IPS DF 6.9 (cell line): ENCODE results near the gene THADA.
"Not testable (repeated sequence)": the region's sequence is repeated elsewhere in the genome, so short reads cannot be mapped to it uniquely, and the experiment has no call there.

ENCODE experiments used
- DNase-seq: peaks from one replicate; pipeline ENCODE4 v3.0.0-alpha.2; 2013; ENCODE audit warnings: low read depth, low spot score
- H3K27ac ChIP-seq: one replicate; pipeline ENCODE4 v1.5.1; 2013; ENCODE audit warnings: low read length, control low read depth
- H3K27me3 ChIP-seq: 2 replicates; pipeline ENCODE4 v1.6.1; 2013; ENCODE audit warnings: mild to moderate bottlenecking, low read length; ENCODE audit not compliant: control insufficient read depth, insufficient read depth
- H3K36me3 ChIP-seq: 2 replicates; pipeline ENCODE4 v1.6.1; 2013; ENCODE audit warnings: low read length; ENCODE audit not compliant: control insufficient read depth, insufficient read depth
- H3K4me1 ChIP-seq: 2 replicates; pipeline ENCODE4 v1.6.1; 2013; ENCODE audit warnings: low read length; ENCODE audit not compliant: control insufficient read depth, insufficient read depth
- H3K4me3 ChIP-seq: 2 replicates; pipeline ENCODE4 v1.5.1; 2013; ENCODE audit warnings: mild to moderate bottlenecking, low read length
- H3K9me3 ChIP-seq: 2 replicates; pipeline ENCODE4 v1.6.1; 2013; ENCODE audit warnings: low read length, inconsistent platforms; ENCODE audit not compliant: control insufficient read depth, insufficient read depth
- WGBS: extraction: QIAGEN DNeasy Blood & Tissue Kit; methylation state at CpG from one replicate; pipeline ENCODE4 v1.1.7; 2013; ENCODE audit warnings: mixed read lengths, missing lambda C conversion rate; ENCODE audit not compliant: insufficient read length, insufficient coverage; 5-methylcytosine and 5-hydroxymethylcytosine counted together

Gene THADA

GRCh38 chr2:43455731-43456642, 139.9 kb downstream of the THADA start:
- WGBS, result no CpG with 5 or more reads among the region's 6 CpGs
- Histone ChIP-seq H3K4me1 (no peaks in the 10 kb centered on the region), H3K27me3 (no peaks in the 10 kb centered on the region), H3K36me3 (0 out of 2 replicates have a peak, but pooled peaks cover 2% of the 10 kb centered on the region), H3K4me3 (no peak overlapping the region), H3K27ac (no peak overlapping the region), H3K9me3 (no peaks in the 10 kb centered on the region)
- no peak for DNase-seq

GRCh38 chr2:43455296-43455695, 140.5 kb downstream of the THADA start:
- Histone ChIP-seq H3K4me3 (no peak overlapping the region), H3K36me3 (no peaks in the 10 kb centered on the region), H3K9me3 (no peaks in the 10 kb centered on the region), H3K27me3 (no peaks in the 10 kb centered on the region), H3K27ac (no peak overlapping the region), H3K4me1 (no peaks in the 10 kb centered on the region)
- DNase-seq, result no peak
- 100% methylated on average over 2 of the region's 5 CpGs for WGBS

DNA sequence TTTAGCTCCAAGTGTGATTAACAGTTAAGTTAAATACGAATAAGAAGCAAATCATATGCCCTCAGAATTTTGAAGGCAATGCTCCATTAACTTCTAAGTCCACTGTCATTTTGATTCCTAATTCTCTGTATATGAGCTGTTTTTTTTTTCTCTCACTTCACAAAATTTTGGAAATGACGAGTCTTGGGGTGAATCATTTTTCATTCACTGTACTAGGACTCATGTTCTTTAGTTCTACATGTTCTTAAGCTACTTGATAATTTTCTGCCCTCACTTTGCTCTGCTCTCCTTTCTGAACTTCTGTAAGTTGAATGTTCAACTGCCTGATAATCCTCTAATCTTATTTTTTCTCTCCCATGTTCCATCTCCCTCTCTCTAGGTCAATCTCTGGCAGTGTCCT, 141.0 kb downstream of the THADA start:
- no peak overlapping the region for H3K4me3 ChIP-seq
- no peak overlapping the region for H3K27ac ChIP-seq
- no peak for DNase-seq
- no peaks in the 10 kb centered on the region for H3K9me3 ChIP-seq
- no peaks in the 10 kb centered on the region for H3K4me1 ChIP-seq
- H3K36me3 ChIP-seq, result no peaks in the 10 kb centered on the region
- H3K27me3 ChIP-seq, result no peaks in the 10 kb centered on the region
- whole genome bisulfite sequencing, result no CpG with 5 or more reads among the region's 2 CpGs

GRCh38 chr2:43453179-43454170, 142.4 kb downstream of the THADA start:
- Histone ChIP-seq H3K4me1 (no peaks in the 10 kb centered on the region; the same call in 1 of the 2 replicates), H3K27ac (no peak overlapping the region)
- DNase-seq, result no peak

GRCh38 chr2:43452318-43452731, 143.5 kb downstream of the THADA start:
- Histone ChIP-seq H3K36me3 (no peaks in the 10 kb centered on the region), H3K9me3 (no peaks in the 10 kb centered on the region; the same call in 1 of the 2 replicates), H3K4me1 (no peaks in the 10 kb centered on the region; the same call in 1 of the 2 replicates), H3K27ac (no peak overlapping the region), H3K4me3 (no peak overlapping the region), H3K27me3 (no peaks in the 10 kb centered on the region)
- WGBS, result no CpG with 5 or more reads among the region's 1 CpG
- no peak for DNase-seq

More at GRCh38 chr2:43453179-43454170, 142.4 kb downstream of the THADA start:
- no peaks in the 10 kb centered on the region; the same call in 1 of the 2 replicates for H3K9me3 ChIP-seq
- H3K36me3 ChIP-seq, result no peaks in the 10 kb centered on the region
- WGBS, result no CpG with 5 or more reads among the region's 6 CpGs
- H3K4me3 ChIP-seq, result no peak overlapping the region
- no peaks in the 10 kb centered on the region for H3K27me3 ChIP-seq

- no peak for DNase-seq
- no peaks in the 10 kb centered on the region for H3K27me3 ChIP-seq
- H3K4me3 ChIP-seq, result no peak overlapping the region
- no peaks in the 10 kb centered on the region for H3K36me3 ChIP-seq
- no peaks in the 10 kb centered on the region; the same call in 1 of the 2 replicates for H3K4me1 ChIP-seq
- WGBS, result no CpG with 5 or more reads among the region's 1 CpG
- H3K9me3 ChIP-seq, result no peaks in the 10 kb centered on the region; the same call in 1 of the 2 replicates
- no peak overlapping the region for H3K27ac ChIP-seq
Observed at GRCh38 chr2:43450617-43451016, 145.2 kb downstream of the THADA start.

- Histone ChIP-seq H3K4me3 (no peak overlapping the region), H3K27ac (no peak overlapping the region), H3K27me3 (no peaks in the 10 kb centered on the region), H3K9me3 (no peaks in the 10 kb centered on the region; the same call in 1 of the 2 replicates), H3K36me3 (no peaks in the 10 kb centered on the region), H3K4me1 (peaks cover 1% of the 10 kb centered on the region; the same call in 1 of the 2 replicates)
- WGBS, result no CpG with 5 or more reads among the region's 1 CpG
- DNase-seq, result peak; percentile 20
Observed at GRCh38 chr2:43448822-43449110, 147.1 kb downstream of the THADA start.

DNA sequence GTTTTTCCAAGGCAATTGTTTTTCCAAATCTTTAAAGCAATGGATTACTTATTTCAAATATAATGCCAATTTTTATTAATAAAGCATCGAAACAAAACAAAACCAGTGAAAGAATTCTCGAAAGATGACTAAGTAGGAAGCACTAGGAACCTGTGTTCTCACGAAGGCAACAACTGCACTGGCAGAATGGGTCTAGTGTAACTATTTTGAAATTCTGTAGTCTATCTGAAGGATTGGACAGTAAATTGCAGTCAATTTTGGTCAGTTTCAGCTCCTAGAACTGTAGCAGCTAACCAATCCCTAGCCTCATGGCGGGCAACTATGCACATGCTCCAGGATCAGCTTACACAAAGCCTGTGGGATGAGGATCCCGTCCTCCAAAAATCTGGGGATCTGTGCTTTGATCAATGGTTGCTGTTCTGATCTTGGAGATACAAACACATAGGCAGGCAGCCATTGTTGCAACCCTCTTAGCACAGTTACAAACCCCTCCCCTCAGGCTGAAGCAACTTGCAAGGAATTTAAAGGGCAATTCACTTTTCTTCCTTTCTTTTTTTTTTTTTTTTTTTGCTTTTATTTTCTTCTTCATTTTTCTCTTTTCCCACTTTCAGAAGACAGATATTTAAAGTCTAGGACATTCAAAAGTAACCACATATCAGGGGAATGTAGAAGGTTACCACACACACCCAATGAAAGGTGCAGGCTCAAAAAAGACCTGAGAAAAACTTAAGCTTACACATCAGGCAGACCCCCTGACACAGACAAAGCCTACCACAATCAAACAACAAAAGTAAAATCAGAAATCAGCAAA, 147.6 kb downstream of the THADA start:
- DNase-seq, result no peak
- H3K27ac ChIP-seq, result no peak overlapping the region
- H3K4me1 ChIP-seq, result peaks cover 1% of the 10 kb centered on the region; the same call in 1 of the 2 replicates
- no peaks in the 10 kb centered on the region for H3K27me3 ChIP-seq
- H3K36me3 ChIP-seq, result no peaks in the 10 kb centered on the region
- WGBS, result no CpG with 5 or more reads among the region's 5 CpGs
- no peaks in the 10 kb centered on the region; the same call in 1 of the 2 replicates for H3K9me3 ChIP-seq
- no peak overlapping the region for H3K4me3 ChIP-seq

GRCh38 chr2:43446755-43447154, 149.1 kb downstream of the THADA start:
- not testable (repeated sequence) for H3K9me3 ChIP-seq, DNase-seq, H3K27me3 ChIP-seq, H3K4me3 ChIP-seq, H3K36me3 ChIP-seq, H3K27ac ChIP-seq, H3K4me1 ChIP-seq
- WGBS, result no CpG with 5 or more reads among the region's 4 CpGs
